GM10266 (cell line): ENCODE results near the gene ENO3.

Experiments used
- DNase-seq: peaks from one replicate; pipeline ENCODE4 v3.0.0; 2012; ENCODE audit errors: extremely low spot score
- CTCF ChIP-seq: IDR thresholded peaks from 2 replicates; pipeline ENCODE4 v1.5.1; 2012; ENCODE audit warnings: mild to moderate bottlenecking, low read depth; ENCODE audit not compliant: control insufficient read depth, insufficient read depth; ENCODE audit errors: missing control alignments

ENO3 gene

GRCh38 chr17:4953451-4953961, 2.6 kb downstream of the ENO3 start:
- DNase-seq = no peak
- no peak for TF ChIP-seq CTCF

GRCh38 chr17:4955091-4955490, 4.2 kb downstream of the ENO3 start:
- DNase-seq = no peak
- no peak for TF ChIP-seq CTCF

GRCh38 chr17:4956493-4957061, 5.7 kb downstream of the ENO3 start:
- DNase-seq = no peak
- peak; percentile 49 for TF ChIP-seq CTCF

- no peak for DNase-seq
- TF ChIP-seq CTCF = no peak
Observed at GRCh38 chr17:4958102-4958501, 7.2 kb downstream of the ENO3 start.

- DNase-seq = no peak
- no peak for TF ChIP-seq CTCF
Observed at GRCh38 chr17:4959261-4959965, 8.5 kb downstream of the ENO3 start.

GRCh38 chr17:4960279-4960922, 9.5 kb downstream of the ENO3 start:
- no peak for TF ChIP-seq CTCF
- DNase-seq = no peak
